ENCODE results near the gene TAF6. TPM values are rescaled to one million over a fixed set of nuclear protein-coding genes. Genes with fewer than 3 reads are reported as not detected.

TAF6 gene
- total and polyA plus RNA-seq, 2 donors (not counting 1 experiment from before 2014, with no cell fraction given): 16.2 to 41.5 TPM

DNA sequence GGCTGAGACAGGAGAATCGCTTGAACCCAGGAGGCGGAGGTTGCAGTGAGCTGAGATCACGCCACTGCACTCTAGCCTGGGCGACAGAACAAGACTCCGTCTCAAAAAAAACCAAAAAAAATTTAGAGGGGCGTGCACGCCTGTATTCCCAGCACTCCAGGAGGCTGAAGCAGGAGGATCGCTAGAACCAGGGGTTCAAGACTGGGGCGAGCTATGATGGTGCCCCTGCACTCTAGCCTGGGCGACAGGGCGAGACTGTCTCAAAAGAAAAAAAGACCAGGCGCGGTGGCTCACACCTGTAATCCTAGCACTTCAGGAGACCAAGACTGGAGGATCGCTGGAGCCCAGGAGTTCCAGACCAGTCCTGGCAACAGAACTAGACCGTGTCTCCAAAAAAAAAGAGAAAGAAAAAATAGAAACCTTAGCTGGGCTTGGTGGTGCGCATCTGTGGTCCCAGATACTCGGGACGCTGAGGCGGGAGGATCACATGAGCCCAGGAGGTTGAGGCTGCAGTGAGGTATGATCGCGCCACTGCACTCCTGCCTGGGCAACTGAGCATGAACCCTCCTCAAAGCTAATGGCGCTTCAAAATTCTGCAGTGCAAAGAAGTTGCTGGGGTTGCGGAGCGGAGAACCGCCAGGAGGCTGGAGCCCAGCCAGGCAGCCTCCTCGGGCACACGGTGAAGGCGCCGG, 7.2 kb upstream of the TAF6 start:
- peak overlapping the region; percentile 92 for H3K9ac ChIP-seq (ENCODE audit: insufficient read depth, low read length)
- peak overlapping the region; percentile 95 for H3K27ac ChIP-seq (ENCODE audit: insufficient read depth, low read length)
- peaks cover 3% of the 10 kb centered on the region for H3K79me2 ChIP-seq (ENCODE audit: control insufficient read depth, insufficient read depth, low read length)
- peak overlapping the region; percentile 90 for H3K4me2 ChIP-seq (ENCODE audit: extremely low read depth, insufficient read depth, low read length)
- H2AFZ ChIP-seq (ENCODE audit: low read length): peak overlapping the region; percentile 96
- no peaks in the 10 kb centered on the region for H3K27me3 ChIP-seq (ENCODE audit: control insufficient read depth, insufficient read depth, low read length)
- H4K20me1 ChIP-seq (ENCODE audit: control insufficient read depth, extremely low read depth, insufficient read depth, low read length): no peaks in the 10 kb centered on the region
- TF ChIP-seq, protein P1, sequence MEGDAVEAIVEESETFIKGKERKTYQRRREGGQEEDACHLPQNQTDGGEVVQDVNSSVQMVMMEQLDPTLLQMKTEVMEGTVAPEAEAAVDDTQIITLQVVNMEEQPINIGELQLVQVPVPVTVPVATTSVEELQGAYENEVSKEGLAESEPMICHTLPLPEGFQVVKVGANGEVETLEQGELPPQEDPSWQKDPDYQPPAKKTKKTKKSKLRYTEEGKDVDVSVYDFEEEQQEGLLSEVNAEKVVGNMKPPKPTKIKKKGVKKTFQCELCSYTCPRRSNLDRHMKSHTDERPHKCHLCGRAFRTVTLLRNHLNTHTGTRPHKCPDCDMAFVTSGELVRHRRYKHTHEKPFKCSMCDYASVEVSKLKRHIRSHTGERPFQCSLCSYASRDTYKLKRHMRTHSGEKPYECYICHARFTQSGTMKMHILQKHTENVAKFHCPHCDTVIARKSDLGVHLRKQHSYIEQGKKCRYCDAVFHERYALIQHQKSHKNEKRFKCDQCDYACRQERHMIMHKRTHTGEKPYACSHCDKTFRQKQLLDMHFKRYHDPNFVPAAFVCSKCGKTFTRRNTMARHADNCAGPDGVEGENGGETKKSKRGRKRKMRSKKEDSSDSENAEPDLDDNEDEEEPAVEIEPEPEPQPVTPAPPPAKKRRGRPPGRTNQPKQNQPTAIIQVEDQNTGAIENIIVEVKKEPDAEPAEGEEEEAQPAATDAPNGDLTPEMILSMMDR (conservative IDR thresholded peaks at IDR 0.05 in 1 of 2, IDR thresholded peaks at IDR 0.05 in 1 of 2; ENCODE audit: low read depth in 1 of 2, low read length in 2 of 2): no peak
- TF ChIP-seq EZH2 (IDR thresholded peaks at IDR 0.05; ENCODE audit: low read length, missing control alignments): no peak
- peaks cover 3% of the 10 kb centered on the region for H3K4me1 ChIP-seq (ENCODE audit: control insufficient read depth, extremely low read depth, insufficient read depth, low read length)
- no peak for DNase-seq (ENCODE audit: low read depth in 2 of 2)
- peaks cover 3% of the 10 kb centered on the region for H3K36me3 ChIP-seq (ENCODE audit: control insufficient read depth, insufficient read depth, low read length)
- H3K9me3 ChIP-seq (ENCODE audit: control insufficient read depth, insufficient read depth, low read depth, low read length): no peaks in the 10 kb centered on the region
- H3K4me3 ChIP-seq (replicated peaks in 1 of 4; ENCODE audit: control extremely low read depth in 1 of 4, insufficient read depth in 1 of 4, low read depth in 3 of 4, low read length in 4 of 4): peak overlapping the region; percentile 71 to 95 (median 89)

DNA sequence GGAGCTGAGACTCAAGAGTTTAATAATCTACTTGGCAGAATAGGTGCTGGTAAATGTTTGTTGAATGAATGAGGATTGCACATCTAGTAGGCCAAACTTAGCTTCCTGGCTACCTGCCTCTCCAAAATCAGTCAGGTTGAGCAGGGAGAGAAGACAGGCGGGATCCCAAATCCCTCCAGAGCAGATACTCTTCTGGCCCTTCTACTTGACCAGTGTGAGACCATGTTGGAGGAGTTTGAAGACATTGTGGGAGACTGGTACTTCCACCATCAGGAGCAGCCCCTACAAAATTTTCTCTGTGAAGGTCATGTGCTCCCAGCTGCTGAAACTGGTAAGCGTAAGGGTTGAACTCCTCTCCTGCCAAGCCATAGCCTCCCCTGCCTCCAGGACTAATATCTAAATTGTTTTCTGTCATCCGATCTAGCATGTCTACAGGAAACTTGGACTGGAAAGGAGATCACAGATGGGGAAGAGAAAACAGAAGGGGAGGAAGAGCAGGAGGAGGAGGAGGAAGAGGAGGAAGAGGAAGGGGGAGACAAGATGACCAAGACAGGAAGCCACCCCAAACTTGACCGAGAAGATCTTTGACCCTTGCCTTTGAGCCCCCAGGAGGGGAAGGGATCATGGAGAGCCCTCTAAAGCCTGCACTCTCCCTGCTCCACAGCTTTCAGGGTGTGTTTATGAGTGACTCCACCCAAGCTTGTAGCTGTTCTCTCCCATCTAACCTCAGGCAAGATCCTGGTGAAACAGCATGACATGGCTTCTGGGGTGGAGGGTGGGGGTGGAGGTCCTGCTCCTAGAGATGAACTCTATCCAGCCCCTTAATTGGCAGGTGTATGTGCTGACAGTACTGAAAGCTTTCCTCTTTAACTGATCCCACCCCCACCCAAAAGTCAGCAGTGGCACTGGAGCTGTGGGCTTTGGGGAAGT, 5.4 kb upstream of the TAF6 start:
- Histone ChIP-seq H3K27ac (ENCODE audit: insufficient read depth, low read length) (no peak overlapping the region), H4K20me1 (ENCODE audit: control insufficient read depth, extremely low read depth, insufficient read depth, low read length) (no peaks in the 10 kb centered on the region), H3K9me3 (ENCODE audit: control insufficient read depth, insufficient read depth, low read depth, low read length) (no peaks in the 10 kb centered on the region), H3K27me3 (ENCODE audit: control insufficient read depth, insufficient read depth, low read length) (no peaks in the 10 kb centered on the region), H3K4me3 (replicated peaks in 1 of 4; ENCODE audit: control extremely low read depth in 1 of 4, insufficient read depth in 1 of 4, low read depth in 3 of 4, low read length in 4 of 4) (no peak overlapping the region), H2AFZ (ENCODE audit: low read length) (no peak overlapping the region), H3K4me2 (ENCODE audit: extremely low read depth, insufficient read depth, low read length) (no peak overlapping the region), H3K4me1 (ENCODE audit: control insufficient read depth, extremely low read depth, insufficient read depth, low read length) (peaks cover 6% of the 10 kb centered on the region), H3K79me2 (ENCODE audit: control insufficient read depth, insufficient read depth, low read length) (peaks cover 7% of the 10 kb centered on the region), H3K36me3 (ENCODE audit: control insufficient read depth, insufficient read depth, low read length) (peaks cover 3% of the 10 kb centered on the region), H3K9ac (ENCODE audit: insufficient read depth, low read length) (no peak overlapping the region)
- TF ChIP-seq EZH2 (IDR thresholded peaks at IDR 0.05; ENCODE audit: low read length, missing control alignments): no peak
- TF ChIP-seq, protein P1 (conservative IDR thresholded peaks at IDR 0.05 in 1 of 2, IDR thresholded peaks at IDR 0.05 in 1 of 2; ENCODE audit: low read depth in 1 of 2, low read length in 2 of 2): no peak
- no peak for DNase-seq (ENCODE audit: low read depth in 2 of 2)

DNA sequence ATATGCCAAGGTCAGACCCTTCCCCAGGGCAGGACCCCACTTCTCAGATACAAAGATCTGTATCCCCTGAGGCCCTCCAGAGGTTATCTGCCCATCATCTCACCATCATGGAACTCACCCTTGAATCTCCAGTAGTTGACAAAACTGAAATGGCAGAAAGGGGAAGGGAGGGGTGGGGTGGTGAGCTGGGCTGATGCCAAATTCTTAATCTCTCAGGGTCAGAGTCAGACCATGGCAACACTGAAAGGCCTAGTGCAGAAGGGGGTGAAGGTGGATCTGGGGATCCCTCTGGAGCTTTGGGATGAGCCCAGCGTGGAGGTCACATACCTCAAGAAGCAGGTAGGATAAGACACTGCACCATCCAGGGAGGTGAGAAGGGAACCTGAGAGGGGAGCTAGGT, 3.4 kb upstream of the TAF6 start:
- DNase-seq (ENCODE audit: low read depth in 2 of 2): no peak
- H4K20me1 ChIP-seq (ENCODE audit: control insufficient read depth, extremely low read depth, insufficient read depth, low read length): no peaks in the 10 kb centered on the region
- H3K27me3 ChIP-seq (ENCODE audit: control insufficient read depth, insufficient read depth, low read length): no peaks in the 10 kb centered on the region
- H3K79me2 ChIP-seq (ENCODE audit: control insufficient read depth, insufficient read depth, low read length): peaks cover 16% of the 10 kb centered on the region
- H2AFZ ChIP-seq (ENCODE audit: low read length): no peak overlapping the region
- H3K9ac ChIP-seq (ENCODE audit: insufficient read depth, low read length): no peak overlapping the region
- H3K36me3 ChIP-seq (ENCODE audit: control insufficient read depth, insufficient read depth, low read length): peaks cover 3% of the 10 kb centered on the region
- TF ChIP-seq, protein P1 (conservative IDR thresholded peaks at IDR 0.05 in 1 of 2, IDR thresholded peaks at IDR 0.05 in 1 of 2; ENCODE audit: low read depth in 1 of 2, low read length in 2 of 2): no peak
- no peak for TF ChIP-seq EZH2 (IDR thresholded peaks at IDR 0.05; ENCODE audit: low read length, missing control alignments)
- H3K4me3 ChIP-seq (replicated peaks in 1 of 4; ENCODE audit: control extremely low read depth in 1 of 4, insufficient read depth in 1 of 4, low read depth in 3 of 4, low read length in 4 of 4): no peak overlapping the region
- no peaks in the 10 kb centered on the region for H3K9me3 ChIP-seq (ENCODE audit: control insufficient read depth, insufficient read depth, low read depth, low read length)
- no peak overlapping the region for H3K27ac ChIP-seq (ENCODE audit: insufficient read depth, low read length)
- peaks cover 3% of the 10 kb centered on the region for H3K4me1 ChIP-seq (ENCODE audit: control insufficient read depth, extremely low read depth, insufficient read depth, low read length)
- no peak overlapping the region for H3K4me2 ChIP-seq (ENCODE audit: extremely low read depth, insufficient read depth, low read length)
